H1 (cell line): Measurements from ENCODE around the gene KIF5A. TPM values are rescaled to one million over a fixed set of nuclear protein-coding genes. Genes with fewer than 3 reads are reported as not detected.

Experiments
- CREB1 ChIP-seq: IDR thresholded peaks from 2 replicates; pipeline ENCODE4 v1.6.1; 2012; ENCODE audit warnings: inconsistent platforms
- JUND ChIP-seq: IDR thresholded peaks from 2 replicates; pipeline ENCODE4 v1.6.1; 2011; ENCODE audit warnings: mild to moderate bottlenecking, improper control_type of control experiment, low read length
- POLR2A ChIP-seq, 2 experiments: IDR thresholded peaks; 1 replicate in 1 of 2; 2 replicates in 1 of 2; pipeline ENCODE4 v1.6.1; 2011; ENCODE audit warnings: low read depth in 2 of 2, low read length in 2 of 2, mild to moderate bottlenecking in 2 of 2; ENCODE audit errors: control extremely low read depth in 1 of 2
- polyA plus RNA-seq, 7 experiments: library from polyadenylated mRNA; depleted of rRNA in 3 of 7; stranded (reverse) in 5 of 7; unstranded in 2 of 7; fragments of >200 nt in 5 of 7; fragments of 200-250 nt in 2 of 7; gene quantifications; 1 replicate in 5 of 7; 2 replicates in 1 of 7; 4 replicates in 1 of 7; pipeline versions ENCODE4 v1.2.1 to v1.2.3, GENCODE V29; 2011 to 2013; ENCODE audit warnings: missing spikeins in 2 of 7, mixed read lengths in 2 of 7
- total RNA-seq: library from RNA; stranded (reverse); fragmentation: NEBNext Ultra II Directional; extraction: Animal tissue kit (Norgen Biotek cat#: 25700); gene quantifications from 2 replicates; pipeline ENCODE4 v1.2.1, GENCODE V29; 2021
- TF ChIP-seq, protein P1 (sequence below): fragments of 300-600 bp; sonication (generic); IDR thresholded peaks from 2 replicates; pipeline ENCODE4 v1.7.1; 2012; ENCODE audit warnings: low read length, moderate library complexity, mild to moderate bottlenecking, inconsistent platforms; ENCODE audit not compliant: insufficient replicate concordance
- TF ChIP-seq, protein P2 (sequence below): IDR thresholded peaks from 2 replicates; pipeline ENCODE4 v1.6.1; 2012; ENCODE audit warnings: low read length, inconsistent platforms

KIF5A gene
- total and polyA plus RNA-seq, 2 of the 8 experiments (the other 6 are each of a cell fraction or from before 2014, with no cell fraction given), result 10.7 to 21.9 TPM

DNA sequence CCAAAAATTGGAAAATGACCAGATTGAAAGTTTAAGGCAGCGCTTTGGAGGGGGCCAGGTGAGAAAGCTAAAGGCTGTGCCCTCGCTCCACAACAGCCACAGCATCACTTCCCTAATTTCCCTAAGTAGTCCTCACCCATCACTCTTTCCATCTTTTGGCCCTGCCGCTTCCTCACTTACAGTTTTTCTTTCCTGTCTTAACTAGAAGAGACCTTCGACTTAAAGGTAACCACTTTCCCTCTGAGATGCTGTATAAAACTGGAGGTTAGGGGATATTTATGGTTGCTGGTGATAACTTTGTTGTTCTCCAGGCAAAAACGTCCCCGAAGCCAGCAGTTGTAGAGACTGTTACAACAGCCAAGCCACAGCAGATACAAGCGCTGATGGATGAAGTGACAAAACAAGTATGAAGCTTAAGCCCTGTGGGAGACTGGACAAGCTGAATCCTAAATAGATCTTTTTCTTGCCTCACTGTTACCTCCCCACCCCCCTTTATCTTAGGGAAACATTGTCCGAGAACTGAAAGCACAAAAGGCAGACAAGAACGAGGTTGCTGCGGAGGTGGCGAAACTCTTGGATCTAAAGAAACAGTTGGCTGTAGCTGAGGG lies 33.8 kb upstream of the KIF5A start (continued):
- TF ChIP-seq, protein P1, sequence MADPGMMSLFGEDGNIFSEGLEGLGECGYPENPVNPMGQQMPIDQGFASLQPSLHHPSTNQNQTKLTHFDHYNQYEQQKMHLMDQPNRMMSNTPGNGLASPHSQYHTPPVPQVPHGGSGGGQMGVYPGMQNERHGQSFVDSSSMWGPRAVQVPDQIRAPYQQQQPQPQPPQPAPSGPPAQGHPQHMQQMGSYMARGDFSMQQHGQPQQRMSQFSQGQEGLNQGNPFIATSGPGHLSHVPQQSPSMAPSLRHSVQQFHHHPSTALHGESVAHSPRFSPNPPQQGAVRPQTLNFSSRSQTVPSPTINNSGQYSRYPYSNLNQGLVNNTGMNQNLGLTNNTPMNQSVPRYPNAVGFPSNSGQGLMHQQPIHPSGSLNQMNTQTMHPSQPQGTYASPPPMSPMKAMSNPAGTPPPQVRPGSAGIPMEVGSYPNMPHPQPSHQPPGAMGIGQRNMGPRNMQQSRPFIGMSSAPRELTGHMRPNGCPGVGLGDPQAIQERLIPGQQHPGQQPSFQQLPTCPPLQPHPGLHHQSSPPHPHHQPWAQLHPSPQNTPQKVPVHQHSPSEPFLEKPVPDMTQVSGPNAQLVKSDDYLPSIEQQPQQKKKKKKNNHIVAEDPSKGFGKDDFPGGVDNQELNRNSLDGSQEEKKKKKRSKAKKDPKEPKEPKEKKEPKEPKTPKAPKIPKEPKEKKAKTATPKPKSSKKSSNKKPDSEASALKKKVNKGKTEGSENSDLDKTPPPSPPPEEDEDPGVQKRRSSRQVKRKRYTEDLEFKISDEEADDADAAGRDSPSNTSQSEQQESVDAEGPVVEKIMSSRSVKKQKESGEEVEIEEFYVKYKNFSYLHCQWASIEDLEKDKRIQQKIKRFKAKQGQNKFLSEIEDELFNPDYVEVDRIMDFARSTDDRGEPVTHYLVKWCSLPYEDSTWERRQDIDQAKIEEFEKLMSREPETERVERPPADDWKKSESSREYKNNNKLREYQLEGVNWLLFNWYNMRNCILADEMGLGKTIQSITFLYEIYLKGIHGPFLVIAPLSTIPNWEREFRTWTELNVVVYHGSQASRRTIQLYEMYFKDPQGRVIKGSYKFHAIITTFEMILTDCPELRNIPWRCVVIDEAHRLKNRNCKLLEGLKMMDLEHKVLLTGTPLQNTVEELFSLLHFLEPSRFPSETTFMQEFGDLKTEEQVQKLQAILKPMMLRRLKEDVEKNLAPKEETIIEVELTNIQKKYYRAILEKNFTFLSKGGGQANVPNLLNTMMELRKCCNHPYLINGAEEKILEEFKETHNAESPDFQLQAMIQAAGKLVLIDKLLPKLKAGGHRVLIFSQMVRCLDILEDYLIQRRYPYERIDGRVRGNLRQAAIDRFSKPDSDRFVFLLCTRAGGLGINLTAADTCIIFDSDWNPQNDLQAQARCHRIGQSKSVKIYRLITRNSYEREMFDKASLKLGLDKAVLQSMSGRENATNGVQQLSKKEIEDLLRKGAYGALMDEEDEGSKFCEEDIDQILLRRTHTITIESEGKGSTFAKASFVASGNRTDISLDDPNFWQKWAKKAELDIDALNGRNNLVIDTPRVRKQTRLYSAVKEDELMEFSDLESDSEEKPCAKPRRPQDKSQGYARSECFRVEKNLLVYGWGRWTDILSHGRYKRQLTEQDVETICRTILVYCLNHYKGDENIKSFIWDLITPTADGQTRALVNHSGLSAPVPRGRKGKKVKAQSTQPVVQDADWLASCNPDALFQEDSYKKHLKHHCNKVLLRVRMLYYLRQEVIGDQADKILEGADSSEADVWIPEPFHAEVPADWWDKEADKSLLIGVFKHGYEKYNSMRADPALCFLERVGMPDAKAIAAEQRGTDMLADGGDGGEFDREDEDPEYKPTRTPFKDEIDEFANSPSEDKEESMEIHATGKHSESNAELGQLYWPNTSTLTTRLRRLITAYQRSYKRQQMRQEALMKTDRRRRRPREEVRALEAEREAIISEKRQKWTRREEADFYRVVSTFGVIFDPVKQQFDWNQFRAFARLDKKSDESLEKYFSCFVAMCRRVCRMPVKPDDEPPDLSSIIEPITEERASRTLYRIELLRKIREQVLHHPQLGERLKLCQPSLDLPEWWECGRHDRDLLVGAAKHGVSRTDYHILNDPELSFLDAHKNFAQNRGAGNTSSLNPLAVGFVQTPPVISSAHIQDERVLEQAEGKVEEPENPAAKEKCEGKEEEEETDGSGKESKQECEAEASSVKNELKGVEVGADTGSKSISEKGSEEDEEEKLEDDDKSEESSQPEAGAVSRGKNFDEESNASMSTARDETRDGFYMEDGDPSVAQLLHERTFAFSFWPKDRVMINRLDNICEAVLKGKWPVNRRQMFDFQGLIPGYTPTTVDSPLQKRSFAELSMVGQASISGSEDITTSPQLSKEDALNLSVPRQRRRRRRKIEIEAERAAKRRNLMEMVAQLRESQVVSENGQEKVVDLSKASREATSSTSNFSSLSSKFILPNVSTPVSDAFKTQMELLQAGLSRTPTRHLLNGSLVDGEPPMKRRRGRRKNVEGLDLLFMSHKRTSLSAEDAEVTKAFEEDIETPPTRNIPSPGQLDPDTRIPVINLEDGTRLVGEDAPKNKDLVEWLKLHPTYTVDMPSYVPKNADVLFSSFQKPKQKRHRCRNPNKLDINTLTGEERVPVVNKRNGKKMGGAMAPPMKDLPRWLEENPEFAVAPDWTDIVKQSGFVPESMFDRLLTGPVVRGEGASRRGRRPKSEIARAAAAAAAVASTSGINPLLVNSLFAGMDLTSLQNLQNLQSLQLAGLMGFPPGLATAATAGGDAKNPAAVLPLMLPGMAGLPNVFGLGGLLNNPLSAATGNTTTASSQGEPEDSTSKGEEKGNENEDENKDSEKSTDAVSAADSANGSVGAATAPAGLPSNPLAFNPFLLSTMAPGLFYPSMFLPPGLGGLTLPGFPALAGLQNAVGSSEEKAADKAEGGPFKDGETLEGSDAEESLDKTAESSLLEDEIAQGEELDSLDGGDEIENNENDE, result peak; percentile 10
- TF ChIP-seq CREB1 (no peak), POLR2A (IDR thresholded peaks at IDR 0.05; ENCODE audit: control extremely low read depth in 1 of 2, low read depth in 2 of 2, low read length in 2 of 2) (peak in 1 of 2 experiments; percentile 12; a peak in 1 of 3 replicates), JUND (no peak)
- TF ChIP-seq, protein P2, sequence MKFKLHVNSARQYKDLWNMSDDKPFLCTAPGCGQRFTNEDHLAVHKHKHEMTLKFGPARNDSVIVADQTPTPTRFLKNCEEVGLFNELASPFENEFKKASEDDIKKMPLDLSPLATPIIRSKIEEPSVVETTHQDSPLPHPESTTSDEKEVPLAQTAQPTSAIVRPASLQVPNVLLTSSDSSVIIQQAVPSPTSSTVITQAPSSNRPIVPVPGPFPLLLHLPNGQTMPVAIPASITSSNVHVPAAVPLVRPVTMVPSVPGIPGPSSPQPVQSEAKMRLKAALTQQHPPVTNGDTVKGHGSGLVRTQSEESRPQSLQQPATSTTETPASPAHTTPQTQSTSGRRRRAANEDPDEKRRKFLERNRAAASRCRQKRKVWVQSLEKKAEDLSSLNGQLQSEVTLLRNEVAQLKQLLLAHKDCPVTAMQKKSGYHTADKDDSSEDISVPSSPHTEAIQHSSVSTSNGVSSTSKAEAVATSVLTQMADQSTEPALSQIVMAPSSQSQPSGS, result no peak
